Measurements from ENCODE around the gene ABCC5. TPM values are rescaled to one million over a fixed set of nuclear protein-coding genes. Genes with fewer than 3 reads are reported as not detected.

Gene ABCC5
- total RNA-seq, 2 donors from 2014 or later: 20.8 to 26.2 TPM

DNA sequence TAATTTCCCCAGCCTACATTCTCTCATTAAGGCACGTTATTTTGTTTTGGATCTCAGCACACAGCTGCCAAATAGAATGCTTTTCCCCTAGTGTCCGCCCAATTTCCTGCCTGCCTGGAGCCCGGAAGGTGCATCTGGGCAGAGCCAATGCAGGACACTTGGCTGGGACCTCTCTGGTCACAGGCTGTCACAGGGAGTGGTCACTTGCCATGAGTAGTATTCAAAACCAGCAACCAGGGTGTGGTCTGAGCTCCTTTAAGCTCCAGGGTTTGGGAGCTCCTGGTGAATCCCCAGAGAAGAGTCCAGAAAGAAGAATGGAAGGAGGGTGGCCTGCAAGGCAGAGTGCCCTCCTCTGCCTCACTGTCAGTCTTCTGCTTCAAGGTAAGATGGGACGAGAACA lies 35.1 kb upstream of the ABCC5 start, which contains the start of gene HTR3C:
Gene HTR3C (plus strand): TSS at position 281 of the 400 bp plus-strand sequence. CDS start 34 bp downstream, at position 315.
- Histone ChIP-seq H3K4me1 (ENCODE audit: control insufficient read depth in 1 of 2, low read depth in 2 of 2) (no peaks in the 10 kb centered on the region), H3K27me3 (replicated peaks; ENCODE audit: insufficient read depth) (no peaks in the 10 kb centered on the region), H3K36me3 (no peaks in the 10 kb centered on the region), H3K27ac (no peak within 1 kb of the TSS), H3K9me3 (no peaks in the 10 kb centered on the region), H3K4me3 (no peak within 1 kb of the TSS)
- DNase-seq (ENCODE audit: low spot score) (no peak), ATAC-seq (ENCODE audit: insufficient number of reproducible peaks, low FRiP score, low read depth) (no peak)
- no peak for TF ChIP-seq CTCF (IDR thresholded peaks at IDR 0.05)

DNA sequence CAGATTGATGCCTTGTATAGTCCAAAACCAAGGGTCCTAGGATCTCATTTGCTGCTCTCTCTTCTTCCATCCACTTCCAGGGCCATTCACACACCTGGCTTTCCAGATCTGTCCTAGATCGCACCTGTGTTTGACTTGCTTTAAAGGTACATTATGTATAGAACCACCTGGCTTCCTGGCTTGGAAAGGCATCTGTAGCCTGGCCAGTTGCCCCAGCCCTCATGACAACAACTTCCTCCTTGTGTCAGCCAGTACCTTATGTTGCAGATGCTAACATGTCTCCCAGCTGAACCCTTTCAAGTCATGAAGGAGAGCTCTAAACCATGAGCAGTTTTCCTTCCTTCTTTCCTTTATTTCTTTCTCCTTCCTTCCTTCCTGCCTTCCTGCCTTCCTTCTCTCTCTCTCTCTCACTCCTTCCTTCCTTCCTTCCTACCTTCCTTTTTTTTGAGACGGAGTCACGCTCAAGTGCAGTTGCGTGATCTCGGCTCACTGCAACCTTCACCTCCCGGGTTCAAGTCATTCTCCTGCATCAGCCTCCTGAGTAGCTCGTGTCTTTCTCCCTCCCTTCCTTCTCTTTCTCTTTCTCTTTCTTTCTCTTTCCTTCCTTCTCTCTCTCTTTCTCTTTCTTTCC lies 32.6 kb upstream of the ABCC5 start:
- Histone ChIP-seq H3K9me3 (no peaks in the 10 kb centered on the region), H3K36me3 (no peaks in the 10 kb centered on the region), H3K4me3 (no peak overlapping the region), H3K4me1 (ENCODE audit: control insufficient read depth in 1 of 2, low read depth in 2 of 2) (no peaks in the 10 kb centered on the region), H3K27me3 (replicated peaks; ENCODE audit: insufficient read depth) (no peaks in the 10 kb centered on the region), H3K27ac (no peak overlapping the region)
- DNase-seq (ENCODE audit: low spot score) (no peak), ATAC-seq (ENCODE audit: insufficient number of reproducible peaks, low FRiP score, low read depth) (no peak)
- TF ChIP-seq CTCF (IDR thresholded peaks at IDR 0.05): no peak

DNA sequence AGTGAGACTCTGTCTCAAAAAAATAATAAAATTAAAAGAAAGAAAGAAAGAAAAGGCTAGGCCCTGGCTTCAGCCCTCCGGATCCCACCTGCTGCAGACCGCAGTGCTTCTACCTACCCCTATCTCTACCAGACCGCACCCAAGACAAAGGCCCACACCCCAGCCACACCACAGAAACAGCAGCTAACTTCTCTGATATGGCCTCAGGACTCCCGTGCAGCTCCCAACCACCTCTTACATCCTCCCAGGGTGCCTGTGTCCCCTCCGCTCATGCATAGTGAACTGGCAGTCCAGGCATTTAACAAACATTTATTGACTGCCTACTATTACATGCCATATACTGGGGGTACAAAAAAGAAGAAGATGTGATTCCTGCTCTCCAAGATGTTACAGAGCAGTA lies 28.3 kb upstream of the ABCC5 start:
- TF ChIP-seq CTCF (IDR thresholded peaks at IDR 0.05): no peak
- H3K27ac ChIP-seq: no peak overlapping the region
- H3K4me3 ChIP-seq: no peak overlapping the region
- H3K27me3 ChIP-seq (replicated peaks; ENCODE audit: insufficient read depth): no peaks in the 10 kb centered on the region
- no peaks in the 10 kb centered on the region for H3K36me3 ChIP-seq
- no peak for DNase-seq (ENCODE audit: low spot score)
- ATAC-seq (ENCODE audit: insufficient number of reproducible peaks, low FRiP score, low read depth): no peak
- no peaks in the 10 kb centered on the region for H3K9me3 ChIP-seq
- no peaks in the 10 kb centered on the region for H3K4me1 ChIP-seq (ENCODE audit: control insufficient read depth in 1 of 2, low read depth in 2 of 2)

- ATAC-seq (ENCODE audit: insufficient number of reproducible peaks, low FRiP score, low read depth) (no peak), DNase-seq (ENCODE audit: low spot score) (no peak)
- no peaks in the 10 kb centered on the region for H3K4me1 ChIP-seq (ENCODE audit: control insufficient read depth in 1 of 2, low read depth in 2 of 2)
- no peaks in the 10 kb centered on the region for H3K9me3 ChIP-seq
- no peaks in the 10 kb centered on the region for H3K27me3 ChIP-seq (replicated peaks; ENCODE audit: insufficient read depth)
- H3K4me3 ChIP-seq: no peak overlapping the region
- TF ChIP-seq CTCF (IDR thresholded peaks at IDR 0.05): no peak
- H3K36me3 ChIP-seq: no peaks in the 10 kb centered on the region
- H3K27ac ChIP-seq: no peak overlapping the region
These were observed 24.9 kb upstream of the ABCC5 start for GRCh38 chr3:184042617-184043016.

DNA sequence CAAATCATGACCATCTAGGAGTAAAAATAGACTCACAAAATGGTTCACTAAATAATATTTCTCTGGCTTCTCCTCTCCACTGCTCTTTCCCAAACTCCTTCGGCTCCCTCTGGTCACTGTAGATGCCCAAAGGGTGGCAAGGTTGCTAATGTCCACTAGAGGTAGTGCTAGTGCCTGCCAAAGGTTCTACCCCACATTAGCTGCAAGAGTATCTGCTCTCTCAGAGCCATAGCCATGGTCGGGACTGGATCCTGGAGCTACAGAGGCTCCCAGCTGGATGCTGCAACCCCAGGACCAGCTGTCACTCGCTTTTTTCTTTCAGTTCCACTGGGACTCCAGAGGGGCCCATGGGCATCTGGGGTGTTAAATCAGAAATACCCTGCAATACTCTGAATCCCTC lies 22.3 kb upstream of the ABCC5 start:
- H3K27ac ChIP-seq: no peak overlapping the region
- no peaks in the 10 kb centered on the region for H3K9me3 ChIP-seq
- no peak for TF ChIP-seq CTCF (IDR thresholded peaks at IDR 0.05)
- H3K36me3 ChIP-seq: no peaks in the 10 kb centered on the region
- ATAC-seq (ENCODE audit: insufficient number of reproducible peaks, low FRiP score, low read depth): no peak
- no peak for DNase-seq (ENCODE audit: low spot score)
- no peak overlapping the region for H3K4me3 ChIP-seq
- no peaks in the 10 kb centered on the region for H3K4me1 ChIP-seq (ENCODE audit: control insufficient read depth in 1 of 2, low read depth in 2 of 2)
- H3K27me3 ChIP-seq (replicated peaks; ENCODE audit: insufficient read depth): no peaks in the 10 kb centered on the region
